OCI-M2 (cell line): ENCODE measurements around the gene GFPT2.
"Not testable (repeated sequence)": the region's sequence is repeated elsewhere in the genome, so short reads cannot be mapped to it uniquely, and the experiment has no call there.

Source experiments
- DNase-seq: peaks from one replicate; lab custom pipeline; 2025; ENCODE audit not compliant: unreplicated experiment; lab: John Stamatoyannopoulos, UW

Gene GFPT2

GRCh38 chr5:180311216-180311615 is 41.9 kb downstream of the GFPT2 start:
- no peak for DNase-seq

GRCh38 chr5:180306796-180307195 is 46.3 kb downstream of the GFPT2 start:
- DNase-seq = no peak

- DNase-seq = no peak
Measured at GRCh38 chr5:180305481-180305880, 47.7 kb downstream of the GFPT2 start.

- DNase-seq = no peak
Measured at GRCh38 chr5:180304431-180305375, 48.4 kb downstream of the GFPT2 start.

DNA sequence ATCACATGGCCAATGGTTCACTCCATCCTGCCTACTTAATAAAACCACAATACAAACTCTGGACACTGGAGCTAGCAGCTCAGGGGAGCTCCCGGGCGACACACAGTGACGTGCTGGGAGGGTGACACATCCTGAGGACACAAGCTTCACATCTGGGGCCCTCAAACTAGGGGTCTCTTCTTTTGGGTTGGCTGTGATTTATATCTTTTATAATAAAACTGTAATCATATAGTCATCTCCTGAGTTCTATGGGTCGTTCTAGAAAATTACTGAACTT is 49.2 kb downstream of the GFPT2 start:
- no peak for DNase-seq

- DNase-seq = no peak
Measured at GRCh38 chr5:180303226-180304015, 49.7 kb downstream of the GFPT2 start.

DNA sequence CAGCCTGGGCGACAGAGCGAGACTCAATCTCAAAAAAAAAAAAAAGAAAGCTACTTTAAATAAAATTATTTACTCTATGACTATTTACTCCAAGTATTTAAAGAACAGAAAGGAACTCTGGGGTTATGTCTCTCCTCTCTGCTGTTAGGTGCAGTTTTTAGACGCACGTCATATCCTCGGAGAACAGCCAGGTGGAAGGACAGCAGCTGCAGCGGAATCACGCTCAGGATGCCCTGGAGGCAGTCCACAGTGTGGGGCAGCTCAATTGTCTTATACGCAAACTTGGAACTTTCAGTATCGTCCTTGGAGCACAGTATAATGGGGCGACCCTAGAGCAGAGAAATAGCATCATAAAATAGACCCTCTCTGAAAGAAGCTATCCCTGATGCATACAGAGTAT is 50.9 kb downstream of the GFPT2 start:
- no peak for DNase-seq

DNA sequence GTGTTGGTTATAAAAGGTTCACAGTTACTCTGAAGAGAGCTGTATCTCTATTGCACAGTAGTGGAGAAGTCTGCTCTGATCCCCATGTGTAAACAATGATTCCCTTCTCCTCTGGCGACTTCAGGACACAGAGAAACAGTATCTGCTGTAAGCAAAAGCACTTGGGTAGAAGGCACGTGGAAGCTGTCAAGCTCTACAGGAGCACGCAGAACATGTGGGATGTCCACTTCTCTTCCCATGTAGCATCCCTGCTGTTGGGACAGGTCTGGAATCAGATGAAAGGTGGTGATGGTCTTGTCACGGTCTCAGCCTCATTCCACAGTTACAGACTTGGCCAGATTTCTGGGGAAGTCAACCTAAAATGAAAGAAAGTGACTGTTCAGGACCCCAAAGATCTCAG is 51.9 kb downstream of the GFPT2 start:
- no peak for DNase-seq

DNA sequence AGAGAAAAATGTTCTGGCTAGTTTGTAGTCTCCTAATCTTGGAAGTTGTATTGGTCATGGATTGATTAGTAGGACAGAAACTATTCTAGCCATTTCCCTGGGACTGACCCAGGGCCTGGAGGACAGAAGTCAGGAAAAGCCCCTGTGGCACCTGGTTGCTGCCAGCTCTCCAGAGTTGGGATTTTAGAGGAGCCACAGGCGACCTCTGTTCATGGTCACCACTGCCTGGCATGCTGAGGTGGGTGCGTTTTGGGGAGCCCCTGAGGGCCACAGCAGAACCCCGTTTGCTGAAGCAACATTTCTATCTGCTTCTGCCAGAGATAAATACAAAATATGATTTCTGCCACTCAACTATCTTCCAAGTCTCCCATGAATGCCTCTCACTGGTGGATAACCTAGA is 53.6 kb downstream of the GFPT2 start:
- DNase-seq = no peak

- not testable (repeated sequence) for DNase-seq
Measured at GRCh38 chr5:180299014-180299413, 54.1 kb downstream of the GFPT2 start.

GRCh38 chr5:180297587-180298282 is 55.4 kb downstream of the GFPT2 start:
- DNase-seq = no peak

DNA sequence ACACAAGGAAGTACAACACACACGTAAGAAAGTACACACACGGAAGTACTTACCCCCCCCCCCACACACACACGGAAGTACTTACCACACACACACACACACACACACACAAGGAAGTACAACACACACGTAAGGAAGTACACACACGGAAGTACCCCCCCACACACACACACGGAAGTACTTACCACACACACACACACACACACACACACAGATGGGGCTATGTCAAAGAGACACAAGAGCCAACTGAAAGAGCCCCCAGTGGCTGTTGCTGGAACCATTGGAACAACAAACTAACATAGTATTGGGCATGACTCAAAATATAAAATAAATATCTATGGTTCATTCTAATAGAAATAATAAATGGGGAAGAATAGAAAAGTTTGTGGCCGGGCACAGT is 56.4 kb downstream of the GFPT2 start:
- no peak for DNase-seq

- DNase-seq = no peak
Measured at GRCh38 chr5:180294913-180295555, 58.1 kb downstream of the GFPT2 start.

DNA sequence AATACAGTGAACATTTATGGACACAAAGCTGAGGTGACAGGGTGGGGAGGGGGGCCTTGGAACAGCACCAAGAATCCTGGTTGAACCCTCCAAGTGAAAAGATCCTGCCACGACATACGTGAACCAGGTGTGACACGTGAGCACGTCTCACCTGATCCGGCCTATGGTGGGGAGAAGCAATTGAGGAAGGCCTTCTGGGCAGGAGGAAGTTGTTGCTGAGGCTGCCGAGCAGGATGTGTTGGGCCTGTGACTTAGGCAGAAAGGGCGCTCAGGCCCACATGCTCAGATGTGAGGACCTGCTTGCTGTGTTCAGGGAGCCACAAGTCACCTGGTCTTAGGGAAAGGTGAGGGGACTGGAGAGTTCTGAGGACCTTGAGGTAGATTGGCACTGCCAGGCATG is 58.7 kb downstream of the GFPT2 start:
- DNase-seq = no peak

GRCh38 chr5:180291943-180292831 is 60.9 kb downstream of the GFPT2 start, which contains the start of gene MAPK9:
Gene MAPK9 (minus strand): TSS chr5:180292083. CDS start chr5:180280561, 11,522 bp downstream.
- DNase-seq = peak; percentile 5

- no peak for DNase-seq
Measured at GRCh38 chr5:180291234-180291940, 61.7 kb downstream of the GFPT2 start.

GRCh38 chr5:180290568-180291233 is 62.4 kb downstream of the GFPT2 start:
- DNase-seq = no peak

DNA sequence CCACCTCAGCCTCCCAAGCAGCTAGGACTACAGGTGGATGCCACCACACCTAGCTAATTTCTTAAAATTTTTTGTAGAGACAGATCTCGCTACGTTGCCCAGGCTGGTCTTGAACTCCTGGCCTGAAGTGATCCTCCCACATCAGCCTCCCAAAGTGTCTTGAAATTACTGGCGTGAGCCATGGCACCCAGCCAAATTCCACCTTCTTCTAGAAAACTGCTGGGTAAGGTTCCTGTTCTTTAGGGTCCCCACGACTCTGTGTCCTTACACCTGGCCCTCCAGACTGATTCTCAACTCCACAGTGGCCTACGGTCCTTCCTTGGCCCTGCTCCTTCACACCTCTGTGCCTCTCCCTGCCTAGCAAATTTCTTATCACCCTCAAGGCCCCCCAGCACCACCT is 63.2 kb downstream of the GFPT2 start:
- DNase-seq = no peak

- DNase-seq = no peak
Measured at GRCh38 chr5:180289433-180289832, 63.7 kb downstream of the GFPT2 start.
